ENCODE measurements around the gene HOXA6. TPM values are rescaled to one million over a fixed set of nuclear protein-coding genes. Genes with fewer than 3 reads are reported as not detected.

HOXA6 gene
- total and polyA plus RNA-seq, 11 donors, result not detected

DNA sequence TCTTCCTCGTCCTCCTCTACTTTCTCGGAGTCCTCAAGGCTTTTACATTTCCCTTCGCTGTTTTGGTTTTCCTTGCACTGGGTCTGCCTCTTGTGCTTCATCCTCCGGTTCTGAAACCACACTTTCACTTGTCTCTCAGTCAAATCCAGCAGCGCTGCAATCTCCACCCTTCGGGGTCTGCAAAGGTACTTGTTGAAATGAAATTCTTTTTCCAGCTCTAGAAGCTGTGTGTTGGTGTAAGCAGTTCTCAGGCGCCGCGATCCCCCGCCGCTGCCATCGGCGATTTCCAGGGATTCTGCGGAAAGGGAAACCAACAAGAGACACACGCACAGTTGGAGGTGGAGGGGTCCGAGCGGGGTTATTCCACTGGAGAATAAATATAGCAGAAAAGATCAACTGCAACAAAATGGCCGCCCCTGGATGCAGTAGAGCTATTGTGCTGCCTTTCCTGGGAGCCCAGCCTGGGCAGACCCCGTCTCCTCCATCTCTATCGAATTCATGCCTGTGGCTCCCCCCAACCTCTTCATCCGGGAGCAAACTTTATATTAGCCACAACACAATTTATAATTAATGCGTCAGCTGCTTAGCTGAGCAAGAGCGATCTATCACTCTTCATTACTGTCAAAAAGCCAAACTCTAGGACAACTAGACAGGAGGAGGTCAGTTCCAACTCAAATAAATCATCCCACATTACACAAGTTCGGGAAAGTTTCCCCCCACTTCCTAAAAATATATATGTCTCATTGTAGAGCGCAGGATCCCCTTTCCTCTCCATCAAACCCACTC lies 46.2 kb downstream of the HOXA6 start:
- DNase-seq (no peak), ATAC-seq (no peak)
- peaks cover 0 to 44% (median 12%) of the 10 kb centered on the region in 12 donors for H3K4me1 ChIP-seq
- H3K36me3 ChIP-seq, result no peaks in the 10 kb centered on the region
- peak overlapping the region in 8 of 12 donors; percentile 10 to 93 (median 46) for H3K27ac ChIP-seq
- 10 to 16% (median 14%) methylated on average over 25 of the region's 25 CpGs for WGBS, 4 donors
- H3K9me3 ChIP-seq, result no peaks in the 10 kb centered on the region
- intact Hi-C loops (cut with DNase I), result no loop called here
- H3K4me3 ChIP-seq, result peak overlapping the region in 10 of 12 donors; percentile 1 to 43 (median 26)
- TF ChIP-seq POLR2A (IDR thresholded peaks at IDR 0.05), result no peak
- TF ChIP-seq, protein P1, sequence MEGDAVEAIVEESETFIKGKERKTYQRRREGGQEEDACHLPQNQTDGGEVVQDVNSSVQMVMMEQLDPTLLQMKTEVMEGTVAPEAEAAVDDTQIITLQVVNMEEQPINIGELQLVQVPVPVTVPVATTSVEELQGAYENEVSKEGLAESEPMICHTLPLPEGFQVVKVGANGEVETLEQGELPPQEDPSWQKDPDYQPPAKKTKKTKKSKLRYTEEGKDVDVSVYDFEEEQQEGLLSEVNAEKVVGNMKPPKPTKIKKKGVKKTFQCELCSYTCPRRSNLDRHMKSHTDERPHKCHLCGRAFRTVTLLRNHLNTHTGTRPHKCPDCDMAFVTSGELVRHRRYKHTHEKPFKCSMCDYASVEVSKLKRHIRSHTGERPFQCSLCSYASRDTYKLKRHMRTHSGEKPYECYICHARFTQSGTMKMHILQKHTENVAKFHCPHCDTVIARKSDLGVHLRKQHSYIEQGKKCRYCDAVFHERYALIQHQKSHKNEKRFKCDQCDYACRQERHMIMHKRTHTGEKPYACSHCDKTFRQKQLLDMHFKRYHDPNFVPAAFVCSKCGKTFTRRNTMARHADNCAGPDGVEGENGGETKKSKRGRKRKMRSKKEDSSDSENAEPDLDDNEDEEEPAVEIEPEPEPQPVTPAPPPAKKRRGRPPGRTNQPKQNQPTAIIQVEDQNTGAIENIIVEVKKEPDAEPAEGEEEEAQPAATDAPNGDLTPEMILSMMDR (IDR thresholded peaks at IDR 0.05), result no peak
- peaks cover 67 to 100% (median 98%) of the 10 kb centered on the region in 9 donors for H3K27me3 ChIP-seq

DNA sequence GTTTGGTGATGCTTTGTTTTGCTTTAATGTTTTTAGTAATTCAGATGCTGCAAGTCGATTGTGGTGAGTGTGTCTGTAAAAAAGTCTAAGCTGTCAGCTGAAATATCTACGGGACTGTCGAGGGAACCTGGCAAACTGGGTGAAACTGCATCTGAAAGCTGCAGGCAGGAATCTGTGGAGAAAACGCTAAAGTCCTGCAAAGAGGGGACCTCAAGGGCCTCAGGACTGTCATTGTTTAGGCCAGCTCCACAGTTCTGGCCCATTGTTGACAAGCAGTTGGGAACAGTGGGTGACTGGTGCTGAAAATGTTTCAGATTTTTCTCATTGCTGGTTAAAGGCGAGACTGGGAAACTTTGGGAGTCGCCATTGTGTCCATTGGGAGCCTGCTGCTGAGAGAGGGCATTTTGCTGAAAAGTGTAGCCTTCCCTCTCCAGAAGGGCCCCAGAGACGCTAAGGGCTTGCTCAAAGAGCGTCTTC lies 46.8 kb downstream of the HOXA6 start:
- H3K9me3 ChIP-seq, result no peaks in the 10 kb centered on the region
- TF ChIP-seq POLR2A (IDR thresholded peaks at IDR 0.05), result no peak
- TF ChIP-seq, protein P1 (IDR thresholded peaks at IDR 0.05), result no peak
- no peak for DNase-seq
- peaks cover 0 to 43% (median 15%) of the 10 kb centered on the region in 12 donors for H3K4me1 ChIP-seq
- H3K4me3 ChIP-seq, result peak overlapping the region in 4 of 12 donors; percentile 25 to 43 (median 38)
- no peaks in the 10 kb centered on the region for H3K36me3 ChIP-seq
- peak overlapping the region in 4 of 12 donors; percentile 60 to 93 (median 61) for H3K27ac ChIP-seq
- no peak for ATAC-seq
- intact Hi-C loops (cut with DNase I), result no loop called here
- WGBS, 4 donors, result 18 to 24% (median 20%) methylated on average over 8 of the region's 8 CpGs
- peaks cover 67 to 100% (median 98%) of the 10 kb centered on the region in 9 donors for H3K27me3 ChIP-seq

DNA sequence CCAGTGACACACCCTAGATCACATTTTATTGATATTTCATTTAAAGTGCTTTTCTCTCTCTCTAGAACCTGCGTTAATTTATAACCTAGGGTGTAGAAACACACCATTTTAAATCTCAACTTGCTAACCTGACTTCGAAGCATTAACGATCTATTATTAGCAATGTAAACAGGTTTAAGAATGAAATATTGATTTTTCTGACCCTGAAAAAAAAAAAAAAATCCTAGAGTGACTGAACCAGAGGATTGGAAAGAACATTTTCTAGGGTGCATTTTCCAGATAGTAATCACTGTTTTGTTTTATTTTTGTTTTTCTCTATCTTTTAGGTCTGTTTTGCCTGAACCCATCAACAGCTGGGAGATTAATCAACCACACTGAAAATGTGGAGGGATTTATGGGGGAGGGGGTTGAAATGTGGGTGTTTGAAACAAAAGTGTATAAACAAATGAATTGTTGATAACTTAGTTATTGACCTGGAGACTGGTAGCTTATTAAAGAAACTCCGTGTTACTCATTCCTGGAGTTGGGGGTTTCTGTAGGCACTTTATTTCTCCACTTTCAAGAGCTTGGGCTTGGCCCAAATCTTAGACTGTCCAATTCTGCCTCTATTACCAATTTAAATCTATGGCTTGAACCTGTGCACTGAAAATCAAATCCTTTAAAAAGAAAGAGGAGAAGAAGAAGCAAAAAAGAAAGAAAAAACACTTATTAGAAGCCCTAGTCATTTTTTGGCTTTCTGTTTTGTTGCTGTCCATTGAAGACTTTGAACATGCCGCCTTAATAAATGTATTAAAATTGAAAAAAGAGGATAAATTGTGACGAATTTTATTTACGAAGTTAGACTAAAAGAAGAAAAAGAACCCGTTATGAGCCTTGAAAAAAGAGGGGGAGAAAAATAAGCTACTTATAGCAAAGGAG lies 47.9 kb downstream of the HOXA6 start:
- 32 to 46% (median 39%) methylated on average over 8 of the region's 8 CpGs for WGBS, 4 donors
- Histone ChIP-seq H3K36me3 (no peaks in the 10 kb centered on the region), H3K9me3 (no peaks in the 10 kb centered on the region), H3K27me3 (peaks cover 76 to 100% (median 98%) of the 10 kb centered on the region in 9 donors), H3K27ac (peak overlapping the region in 1 of 12 donors; percentile 93), H3K4me1 (peaks cover 0 to 42% (median 15%) of the 10 kb centered on the region in 12 donors), H3K4me3 (peak overlapping the region in 2 of 12 donors; percentile 22 to 65)
- intact Hi-C loops (cut with DNase I), result loop anchor here in 1 of 10 donors (5.0 kb wide), 1 partner anchor 33 kb away; the partner anchor contains the start of gene HOXA4
- TF ChIP-seq, protein P1 (IDR thresholded peaks at IDR 0.05), result no peak
- no peak for TF ChIP-seq POLR2A (IDR thresholded peaks at IDR 0.05)
- ATAC-seq, result no peak
- DNase-seq, result no peak

Data from heart left ventricle (tissue), 16 donors.